Large intestine (tissue), 3 donors: ENCODE results near the gene NTMT1. TPM values are rescaled to one million over a fixed set of nuclear protein-coding genes. Genes with fewer than 3 reads are reported as not detected.

Source experiments
- DNase-seq, 2 donors: peaks; one replicate each; pipeline versions ENCODE4 v3.0.0 to v3.0.0-alpha.2; 2013
- H3K27ac ChIP-seq: one replicate; pipeline ENCODE4 v1.5.1; 2013; ENCODE audit warnings: low read length
- H3K27me3 ChIP-seq: 2 replicates; pipeline ENCODE4 v1.6.1; 2013; ENCODE audit warnings: low read length; ENCODE audit not compliant: control insufficient read depth, insufficient read depth
- H3K36me3 ChIP-seq: 2 replicates; pipeline ENCODE4 v1.6.1; 2013; ENCODE audit warnings: low read length; ENCODE audit not compliant: control insufficient read depth, insufficient read depth
- H3K4me1 ChIP-seq: one replicate; pipeline ENCODE4 v1.6.1; 2013; ENCODE audit warnings: low read length; ENCODE audit not compliant: control insufficient read depth, insufficient read depth
- H3K4me3 ChIP-seq: one replicate; pipeline ENCODE4 v1.5.1; 2013; ENCODE audit warnings: low read length
- H3K9me3 ChIP-seq: one replicate; pipeline ENCODE4 v1.6.1; 2013; ENCODE audit warnings: mild to moderate bottlenecking, low read depth, low read length, moderate library complexity; ENCODE audit not compliant: control insufficient read depth
- WGBS: methylation state at CpG from one replicate; pipeline ENCODE4 v1.1.5; 2013; ENCODE audit warnings: low lambda C conversion rate; ENCODE audit not compliant: insufficient coverage; 5-methylcytosine and 5-hydroxymethylcytosine counted together
- polyA plus RNA-seq: library from polyadenylated mRNA; unstranded; fragments of 120-200 nt; gene quantifications from one replicate; pipeline ENCODE4 v1.2.1, GENCODE V29; 2013

The NTMT1 gene
- polyA plus RNA-seq, 1 donor: 45.3 TPM

- H3K4me1 ChIP-seq: peaks cover 12% of the 10 kb centered on the region
- H3K27ac ChIP-seq: no peak overlapping the region
- H3K9me3 ChIP-seq: peaks cover 3% of the 10 kb centered on the region
- no CpG with 5 or more reads among the region's 31 CpGs for WGBS
- DNase-seq: no peak
- peaks cover 10% of the 10 kb centered on the region for H3K27me3 ChIP-seq
- H3K36me3 ChIP-seq: no peaks in the 10 kb centered on the region
- H3K4me3 ChIP-seq: no peak overlapping the region
These were observed 10.3 kb upstream of the NTMT1 start for GRCh38 chr9:129615407-129616285.

- H3K27ac ChIP-seq: no peak overlapping the region
- H3K9me3 ChIP-seq: peaks cover 3% of the 10 kb centered on the region
- WGBS: no CpG with 5 or more reads among the region's 1 CpG
- H3K36me3 ChIP-seq: no peaks in the 10 kb centered on the region
- H3K4me1 ChIP-seq: peaks cover 4% of the 10 kb centered on the region
- H3K27me3 ChIP-seq: peaks cover 11% of the 10 kb centered on the region
- DNase-seq: no peak
- H3K4me3 ChIP-seq: no peak overlapping the region
These were observed 8.8 kb upstream of the NTMT1 start for GRCh38 chr9:129617167-129617566.

GRCh38 chr9:129619787-129620668 lies 5.9 kb upstream of the NTMT1 start:
- peaks cover 4% of the 10 kb centered on the region for H3K4me1 ChIP-seq
- H3K27me3 ChIP-seq: peaks cover 11% of the 10 kb centered on the region
- H3K9me3 ChIP-seq: peaks cover 3% of the 10 kb centered on the region
- WGBS: no CpG with 5 or more reads among the region's 82 CpGs
- peak; percentile 57 to 79 for DNase-seq
- peak overlapping the region; percentile 44 for H3K4me3 ChIP-seq
- no peak overlapping the region for H3K27ac ChIP-seq
- no peaks in the 10 kb centered on the region for H3K36me3 ChIP-seq

DNA sequence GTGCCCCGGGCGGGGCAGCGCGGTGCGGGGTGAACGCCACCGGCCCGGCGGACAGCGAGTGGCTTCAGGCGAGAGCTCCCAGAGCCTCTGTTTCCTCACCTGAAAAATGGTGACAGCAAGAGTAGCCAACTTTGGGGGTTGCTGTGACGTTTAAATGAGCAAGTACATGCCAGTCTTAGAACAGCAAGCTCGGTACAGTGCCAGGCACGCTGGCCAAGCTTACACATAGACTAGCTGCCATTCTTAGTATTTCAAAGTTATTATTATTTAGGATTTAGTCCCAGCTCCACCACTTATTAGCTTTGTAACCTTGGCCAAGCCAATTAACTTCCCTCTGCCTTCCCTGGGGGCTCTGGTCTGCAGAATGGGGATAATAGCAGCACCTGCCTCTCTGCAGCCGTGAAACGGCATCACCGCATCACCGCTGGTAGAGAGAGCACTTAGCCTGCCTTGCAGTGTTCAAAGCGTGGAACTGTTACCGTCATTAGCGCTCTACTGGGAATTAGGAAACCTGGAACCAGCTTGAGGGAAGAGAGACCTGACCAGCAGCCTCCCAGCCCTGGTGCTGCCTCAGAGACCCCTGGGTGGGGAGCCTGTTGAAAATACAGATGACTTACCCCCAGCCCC lies 5.2 kb upstream of the NTMT1 start, which contains the start of gene C9orf50:
C9orf50 (minus strand) TSS at position 433 of the 627 bp plus-strand sequence. CDS start 527 bp downstream, outside the sequence.
- peaks cover 11% of the 10 kb centered on the region for H3K27me3 ChIP-seq
- no peaks in the 10 kb centered on the region for H3K36me3 ChIP-seq
- DNase-seq: no peak
- peaks cover 4% of the 10 kb centered on the region for H3K4me1 ChIP-seq
- H3K4me3 ChIP-seq: peak within 1 kb of the TSS; percentile 44
- no peak within 1 kb of the TSS for H3K27ac ChIP-seq
- no CpG with 5 or more reads among the region's 21 CpGs for WGBS
- peaks cover 3% of the 10 kb centered on the region for H3K9me3 ChIP-seq

DNA sequence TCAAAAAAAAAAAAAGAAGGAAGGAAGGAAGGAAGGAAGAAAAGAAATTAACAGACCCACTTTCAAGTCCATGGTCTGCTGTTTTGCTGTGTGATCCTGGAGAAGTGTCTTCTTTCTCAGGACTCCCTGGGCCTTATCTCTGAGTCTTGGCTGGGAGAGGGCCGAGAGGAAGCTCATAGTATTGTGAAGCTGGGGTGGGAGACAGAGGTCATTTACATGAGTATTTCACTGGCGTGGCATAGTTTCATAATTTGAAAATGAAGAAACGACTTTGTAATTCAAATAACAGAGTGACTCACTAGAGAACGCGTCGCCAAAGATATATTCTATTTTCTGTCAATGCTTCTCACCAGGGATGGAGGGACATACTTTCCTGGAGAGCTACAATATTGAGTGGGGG lies 2.6 kb upstream of the NTMT1 start:
- peaks cover 11% of the 10 kb centered on the region for H3K27me3 ChIP-seq
- 94% methylated on average over 2 of the region's 6 CpGs for WGBS
- H3K36me3 ChIP-seq: peaks cover 8% of the 10 kb centered on the region
- H3K9me3 ChIP-seq: peaks cover 3% of the 10 kb centered on the region
- no peak overlapping the region for H3K27ac ChIP-seq
- no peak for DNase-seq
- peaks cover 15% of the 10 kb centered on the region for H3K4me1 ChIP-seq
- H3K4me3 ChIP-seq: no peak overlapping the region

- Histone ChIP-seq H3K9me3 (peaks cover 3% of the 10 kb centered on the region), H3K4me3 (no peak overlapping the region), H3K36me3 (peaks cover 11% of the 10 kb centered on the region), H3K27me3 (peaks cover 11% of the 10 kb centered on the region), H3K27ac (no peak overlapping the region), H3K4me1 (peaks cover 17% of the 10 kb centered on the region)
- WGBS: no CpG with 5 or more reads among the region's 12 CpGs
- DNase-seq: no peak
These were observed 1.7 kb upstream of the NTMT1 start for GRCh38 chr9:129624168-129624759.

DNA sequence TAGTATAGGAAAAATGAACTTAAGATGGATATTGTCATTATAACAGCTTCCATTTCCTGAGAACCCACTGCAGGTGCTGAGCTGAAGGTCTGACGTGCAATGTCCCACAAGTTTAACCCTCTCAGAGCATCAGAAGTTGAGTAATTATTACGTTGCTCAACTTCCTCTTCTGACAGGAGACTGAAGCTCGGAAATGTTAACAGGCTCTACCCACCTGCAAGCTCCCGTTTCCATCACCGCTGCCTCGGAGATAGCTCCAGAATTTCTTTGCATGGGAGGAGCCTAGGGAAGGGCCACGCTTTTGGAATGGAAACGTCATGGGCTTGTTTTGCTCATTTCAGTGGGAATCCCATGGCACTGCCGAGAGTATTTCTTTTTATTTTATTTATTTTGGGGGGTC lies 1.0 kb upstream of the NTMT1 start:
- DNase-seq: no peak
- no CpG with 5 or more reads among the region's 9 CpGs for WGBS
- Histone ChIP-seq H3K27me3 (peaks cover 5% of the 10 kb centered on the region), H3K4me3 (no peak overlapping the region), H3K27ac (no peak overlapping the region), H3K9me3 (peaks cover under 1% of the 10 kb centered on the region), H3K4me1 (peaks cover 14% of the 10 kb centered on the region), H3K36me3 (peaks cover 16% of the 10 kb centered on the region)

DNA sequence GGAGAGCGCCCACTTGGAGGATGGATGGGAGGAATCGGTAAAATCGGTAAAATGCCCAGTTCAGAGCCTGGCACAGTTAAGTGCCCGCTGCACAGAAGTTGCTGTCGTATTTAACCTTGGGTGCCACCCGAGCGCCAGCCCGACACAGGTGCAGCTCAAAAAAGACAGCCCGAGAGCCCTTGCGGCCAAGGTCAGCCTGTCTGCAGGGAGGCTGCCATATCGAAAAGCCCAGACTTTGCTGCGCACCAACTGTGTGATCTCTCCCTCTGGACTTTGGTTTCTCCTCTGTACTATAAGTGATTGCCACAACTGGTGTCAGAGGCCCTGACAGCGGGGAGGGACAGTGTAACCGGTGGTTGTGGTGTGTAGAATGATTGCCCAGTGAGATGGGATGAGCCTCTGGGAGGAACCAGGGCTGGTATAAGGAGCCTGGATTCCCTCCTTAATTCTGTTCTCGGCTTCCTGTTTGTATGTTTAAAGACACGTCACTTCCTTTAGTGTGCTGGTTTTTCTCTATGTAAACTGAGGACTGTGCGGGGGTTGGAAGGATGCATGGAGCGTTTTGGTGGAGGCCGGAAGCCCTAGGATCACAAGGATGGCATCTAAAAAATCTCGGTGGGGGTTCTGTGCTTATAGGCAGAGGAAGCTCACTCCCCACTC lies 792 bp downstream of the NTMT1 start:
- WGBS: no CpG with 5 or more reads among the region's 20 CpGs
- DNase-seq: peak; percentile 72 to 85
- H3K27me3 ChIP-seq: no peaks in the 10 kb centered on the region
- H3K27ac ChIP-seq: peak overlapping the region; percentile 99
- no peaks in the 10 kb centered on the region for H3K9me3 ChIP-seq
- peaks cover 22% of the 10 kb centered on the region for H3K36me3 ChIP-seq
- H3K4me3 ChIP-seq: peak overlapping the region; percentile 97
- peaks cover 17% of the 10 kb centered on the region for H3K4me1 ChIP-seq

GRCh38 chr9:129627556-129628440 lies 1.8 kb downstream of the NTMT1 start:
- DNase-seq: no peak
- Histone ChIP-seq H3K36me3 (peaks cover 31% of the 10 kb centered on the region), H3K4me1 (peaks cover 17% of the 10 kb centered on the region), H3K4me3 (peak overlapping the region; percentile 97), H3K27me3 (no peaks in the 10 kb centered on the region), H3K27ac (peak overlapping the region; percentile 99), H3K9me3 (no peaks in the 10 kb centered on the region)
- WGBS: no CpG with 5 or more reads among the region's 12 CpGs
